HL-60/S4 (cell line): ENCODE results near the gene RAX2.

Source experiments
- in situ Hi-C: fragments of 300-500 bp; cut with MboI; formaldehyde crosslinking; loops from 2 replicates; pipeline ENCODE4 v1.14.3; 2022; ENCODE audit warnings: low sequenced_read_pairs

Gene RAX2

GRCh38 chr19:3803114-3803888, 31.3 kb upstream of the RAX2 start:
- in situ Hi-C loops = no loop called here

- in situ Hi-C loops = no loop called here
Observed at GRCh38 chr19:3801412-3802096, 29.5 kb upstream of the RAX2 start.

- in situ Hi-C loops = no loop called here
Observed at GRCh38 chr19:3800996-3801395, 29.0 kb upstream of the RAX2 start.

- in situ Hi-C loops = no loop called here
Observed at GRCh38 chr19:3798137-3798536, 26.1 kb upstream of the RAX2 start.

GRCh38 chr19:3796358-3796757, 24.3 kb upstream of the RAX2 start:
- in situ Hi-C loops = no loop called here

GRCh38 chr19:3793799-3794198, 21.8 kb upstream of the RAX2 start:
- in situ Hi-C loops = no loop called here

- in situ Hi-C loops = no loop called here
Observed at GRCh38 chr19:3792114-3792513, 20.1 kb upstream of the RAX2 start.

- in situ Hi-C loops = no loop called here
Observed at GRCh38 chr19:3790941-3791340, 18.9 kb upstream of the RAX2 start.

- in situ Hi-C loops = no loop called here
Observed at GRCh38 chr19:3790209-3790734, 18.2 kb upstream of the RAX2 start.

- in situ Hi-C loops = no loop called here
Observed at GRCh38 chr19:3788996-3789778, 17.2 kb upstream of the RAX2 start.

GRCh38 chr19:3785938-3786824, 14.2 kb upstream of the RAX2 start, which contains the start of gene MATK:
MATK (minus strand) TSS chr19:3786381; CDS start chr19:3785135, 1,246 bp downstream.
- in situ Hi-C loops = no loop called here

GRCh38 chr19:3785451-3785937, 13.5 kb upstream of the RAX2 start:
- in situ Hi-C loops = no loop called here

- in situ Hi-C loops = no loop called here
Observed at GRCh38 chr19:3784607-3785450, 12.8 kb upstream of the RAX2 start.

GRCh38 chr19:3783660-3784584, 11.9 kb upstream of the RAX2 start:
- in situ Hi-C loops = no loop called here

- in situ Hi-C loops = no loop called here
Observed at GRCh38 chr19:3782903-3783302, 10.9 kb upstream of the RAX2 start.

- in situ Hi-C loops = no loop called here
Observed at GRCh38 chr19:3782330-3782729, 10.3 kb upstream of the RAX2 start.

GRCh38 chr19:3781603-3782002, 9.6 kb upstream of the RAX2 start:
- in situ Hi-C loops = no loop called here

- in situ Hi-C loops = no loop called here
Observed at GRCh38 chr19:3780786-3781304, 8.8 kb upstream of the RAX2 start.
